Testis (tissue), 2 donors: Measurements from ENCODE around the gene SND1.

Experiments
- POLR2A ChIP-seq: fragments of 450-650 bp; IDR thresholded peaks from one replicate; pipeline ENCODE4 v1.6.1; 2017; ENCODE audit warnings: antibody characterized with exemption, mild to moderate bottlenecking, moderate library complexity
- TF ChIP-seq, protein P1 (sequence below), 3 experiments: fragments of 450-650 bp in 2 of 3; fragments of 200-600 bp in 1 of 3; sonication (generic) in 1 of 3; IDR thresholded peaks; one replicate each; pipeline ENCODE4 v1.5.1; 2016 to 2019; ENCODE audit warnings: antibody characterized with exemption in 3 of 3, mild to moderate bottlenecking in 2 of 3, moderate library complexity in 1 of 3

- TF ChIP-seq, protein P1, sequence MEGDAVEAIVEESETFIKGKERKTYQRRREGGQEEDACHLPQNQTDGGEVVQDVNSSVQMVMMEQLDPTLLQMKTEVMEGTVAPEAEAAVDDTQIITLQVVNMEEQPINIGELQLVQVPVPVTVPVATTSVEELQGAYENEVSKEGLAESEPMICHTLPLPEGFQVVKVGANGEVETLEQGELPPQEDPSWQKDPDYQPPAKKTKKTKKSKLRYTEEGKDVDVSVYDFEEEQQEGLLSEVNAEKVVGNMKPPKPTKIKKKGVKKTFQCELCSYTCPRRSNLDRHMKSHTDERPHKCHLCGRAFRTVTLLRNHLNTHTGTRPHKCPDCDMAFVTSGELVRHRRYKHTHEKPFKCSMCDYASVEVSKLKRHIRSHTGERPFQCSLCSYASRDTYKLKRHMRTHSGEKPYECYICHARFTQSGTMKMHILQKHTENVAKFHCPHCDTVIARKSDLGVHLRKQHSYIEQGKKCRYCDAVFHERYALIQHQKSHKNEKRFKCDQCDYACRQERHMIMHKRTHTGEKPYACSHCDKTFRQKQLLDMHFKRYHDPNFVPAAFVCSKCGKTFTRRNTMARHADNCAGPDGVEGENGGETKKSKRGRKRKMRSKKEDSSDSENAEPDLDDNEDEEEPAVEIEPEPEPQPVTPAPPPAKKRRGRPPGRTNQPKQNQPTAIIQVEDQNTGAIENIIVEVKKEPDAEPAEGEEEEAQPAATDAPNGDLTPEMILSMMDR (IDR thresholded peaks at IDR 0.05) = no peak
- TF ChIP-seq POLR2A = no peak
Measured at GRCh38 chr7:127702052-127702652, 50.2 kb downstream of the SND1 start.
